Jurkat, Clone E6-1 (cell line): Measurements from ENCODE around the gene MSRB3.
"Not testable (repeated sequence)": the region's sequence is repeated elsewhere in the genome, so short reads cannot be mapped to it uniquely, and the experiment has no call there.

Experiments
- DNase-seq: peaks from one replicate; pipeline ENCODE4 v3.0.0-alpha.2; 2011; ENCODE audit warnings: low read depth, low spot score
- H3K4me3 ChIP-seq: 2 replicates; pipeline ENCODE4 v1.5.1; 2011; ENCODE audit warnings: mild to moderate bottlenecking, low read length, control low read depth, moderate library complexity

MSRB3 gene

DNA sequence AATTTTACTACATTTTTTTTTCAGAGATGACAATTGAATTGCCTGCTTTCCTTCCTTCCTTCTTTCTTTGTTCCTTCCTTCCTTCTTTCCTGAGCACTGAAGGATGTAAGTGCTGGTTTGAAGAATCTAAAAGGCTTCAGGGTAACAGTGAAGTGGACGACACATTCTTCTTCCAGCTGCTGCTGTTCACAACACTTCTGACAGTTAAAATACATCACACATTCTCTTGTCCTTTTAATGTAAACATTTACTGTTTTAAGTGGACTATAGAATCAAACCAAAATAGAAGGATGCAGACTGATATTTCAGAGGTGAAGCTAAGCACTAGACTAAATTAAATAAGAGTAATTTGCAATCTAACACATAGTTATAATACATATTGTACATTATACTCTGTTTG lies 151.5 kb downstream of the MSRB3 start:
- no peak for DNase-seq
- no peak overlapping the region for H3K4me3 ChIP-seq

DNA sequence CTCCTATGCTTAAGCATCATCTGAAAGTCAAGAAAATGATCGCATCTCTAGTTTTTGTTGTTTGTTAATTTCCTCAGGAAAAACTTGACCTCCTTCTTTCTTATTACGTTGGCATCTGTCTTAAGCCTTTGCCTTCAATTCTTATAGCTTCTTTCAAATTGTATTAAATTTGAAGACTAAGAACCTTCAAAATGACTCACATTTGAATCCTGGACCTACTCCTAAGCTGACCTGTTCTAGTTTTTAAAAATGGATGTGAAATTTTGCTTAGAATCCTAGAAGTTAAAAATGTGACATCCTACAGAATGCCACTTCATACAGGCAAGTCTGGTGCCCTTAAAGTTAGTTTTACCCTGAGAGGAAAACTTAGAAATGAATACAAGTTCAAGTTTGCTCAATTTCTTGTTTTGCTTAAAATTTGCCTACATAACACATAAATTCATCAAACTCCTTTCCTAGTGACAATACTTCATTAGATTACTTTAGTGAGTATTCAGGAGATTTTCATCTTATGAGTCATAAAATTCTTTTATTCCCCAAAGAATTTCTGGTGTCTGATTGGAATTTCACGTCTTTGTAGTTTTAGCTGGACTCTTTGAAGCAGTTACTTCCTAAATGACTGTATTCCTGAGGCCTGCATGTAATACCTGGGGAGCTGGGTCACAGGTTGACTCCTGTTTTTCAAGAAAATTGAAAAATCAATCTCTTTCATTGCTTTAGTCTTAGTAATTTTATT lies 152.3 kb downstream of the MSRB3 start:
- H3K4me3 ChIP-seq: no peak overlapping the region

DNA sequence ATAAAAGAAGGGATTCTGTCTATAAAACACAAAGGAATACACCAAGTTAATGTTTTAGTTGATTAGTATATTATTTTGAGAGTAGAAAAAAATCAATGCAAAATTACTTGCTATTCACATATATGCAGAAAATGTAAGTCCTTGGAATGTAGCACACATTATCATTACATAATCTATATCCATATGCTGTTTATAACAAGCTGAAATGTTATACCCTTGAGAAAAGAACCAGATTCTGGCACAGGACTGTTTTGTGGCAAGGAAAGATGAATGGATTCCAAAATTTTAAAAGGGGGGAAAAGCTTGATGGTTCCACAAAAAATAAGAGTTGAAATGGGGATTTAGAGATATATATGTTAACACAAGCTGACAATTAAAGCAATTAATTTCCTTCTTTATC lies 153.6 kb downstream of the MSRB3 start:
- no peak for DNase-seq
- no peak overlapping the region for H3K4me3 ChIP-seq

More for the DNA sequence above, 152.3 kb downstream of the MSRB3 start:
- DNase-seq: no peak

DNA sequence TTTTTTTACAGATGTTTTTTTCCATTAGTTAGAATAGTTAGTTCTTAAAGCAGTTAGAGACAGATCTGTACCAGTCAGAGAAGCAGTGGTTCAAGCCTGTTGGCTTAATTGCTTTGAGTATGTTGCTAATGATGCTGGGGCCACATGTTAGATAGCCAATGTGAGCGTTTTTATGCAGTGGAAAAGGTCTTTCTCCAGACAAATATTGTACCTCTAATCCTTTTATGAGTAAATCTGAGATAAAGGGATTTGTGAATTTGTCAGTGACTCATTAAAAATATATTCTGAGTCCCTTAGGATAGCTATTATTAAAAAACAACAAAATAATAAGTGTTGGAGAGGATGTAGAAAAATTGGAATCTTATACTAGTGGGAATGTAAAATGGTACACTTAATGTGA lies 154.2 kb downstream of the MSRB3 start:
- no peak overlapping the region for H3K4me3 ChIP-seq
- no peak for DNase-seq

DNA sequence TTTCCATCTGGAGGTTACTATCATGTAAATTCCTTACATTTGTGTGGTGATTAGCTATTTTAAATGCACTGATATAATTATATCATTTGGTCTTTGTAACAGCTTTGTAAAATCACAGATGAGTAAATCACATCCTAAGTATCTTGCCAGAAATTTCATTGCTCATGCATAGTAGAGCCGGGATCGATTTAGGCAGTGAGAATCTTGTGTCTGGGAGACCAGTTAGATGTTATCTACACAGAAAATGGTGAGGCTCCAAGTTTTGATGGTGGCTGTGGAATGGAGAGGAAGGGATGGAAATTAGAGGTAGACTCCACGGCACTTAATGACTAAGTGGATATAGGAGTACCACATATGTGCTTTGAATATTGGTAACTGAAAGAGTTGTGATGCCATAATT lies 156.3 kb downstream of the MSRB3 start:
- H3K4me3 ChIP-seq: no peak overlapping the region
- no peak for DNase-seq

DNA sequence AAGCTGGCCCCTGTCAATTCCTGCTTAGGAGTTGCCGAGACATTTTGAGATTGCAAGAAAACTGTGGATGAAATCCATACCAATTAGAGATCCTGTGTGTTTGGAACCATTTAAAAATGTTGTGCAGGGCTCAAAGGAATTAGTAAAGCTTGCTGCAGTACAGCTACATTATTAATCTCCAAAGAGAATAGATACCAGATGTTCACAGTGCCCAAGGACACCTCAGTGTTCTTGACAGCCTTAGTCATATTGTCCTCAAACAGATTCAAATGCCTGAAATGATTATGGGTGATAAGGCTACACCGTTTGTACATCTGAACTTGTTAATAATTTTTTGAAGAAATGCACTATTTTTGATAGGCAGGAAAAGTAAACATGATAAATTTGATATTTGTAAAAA lies 164.6 kb downstream of the MSRB3 start:
- DNase-seq: no peak
- H3K4me3 ChIP-seq: no peak overlapping the region

DNA sequence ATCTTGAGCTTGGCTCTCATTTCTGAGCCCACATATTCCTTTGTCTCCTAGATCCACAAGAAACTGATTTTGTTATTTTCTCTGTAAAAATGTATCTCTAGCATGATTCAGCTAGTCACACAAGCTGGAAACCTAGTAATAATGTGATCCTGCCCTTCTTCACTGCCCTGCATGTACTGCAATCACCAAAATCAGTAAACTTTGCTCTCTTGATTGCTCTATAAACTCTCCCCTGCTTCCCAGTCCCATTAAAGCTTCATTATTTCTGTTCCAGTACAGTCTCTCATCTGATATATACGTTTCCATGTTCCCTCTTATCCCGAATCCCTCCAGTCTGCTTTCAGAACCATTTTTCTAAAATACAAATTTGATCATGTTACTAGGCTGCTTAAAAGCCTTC lies 166.5 kb downstream of the MSRB3 start:
- no peak overlapping the region for H3K4me3 ChIP-seq
- DNase-seq: no peak

DNA sequence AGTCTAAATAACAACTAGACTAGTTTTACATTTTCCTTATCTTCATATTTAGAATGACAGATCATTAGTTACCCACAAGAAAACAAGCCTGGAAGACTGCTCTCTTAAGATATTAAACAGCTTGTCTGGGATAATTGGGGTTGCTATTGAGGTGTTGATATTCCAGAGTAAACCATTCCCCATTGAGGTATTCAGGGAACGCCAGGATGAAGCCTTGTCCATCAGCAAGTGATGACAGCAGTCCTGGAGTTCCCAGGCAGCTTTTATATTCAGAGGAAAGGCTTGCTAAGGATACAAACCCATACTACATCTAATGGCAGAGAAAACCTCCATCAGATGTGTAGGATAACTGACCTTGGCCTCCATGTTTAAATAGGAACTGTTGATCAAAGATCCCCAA lies 168.4 kb downstream of the MSRB3 start:
- H3K4me3 ChIP-seq: no peak overlapping the region
- no peak for DNase-seq

DNA sequence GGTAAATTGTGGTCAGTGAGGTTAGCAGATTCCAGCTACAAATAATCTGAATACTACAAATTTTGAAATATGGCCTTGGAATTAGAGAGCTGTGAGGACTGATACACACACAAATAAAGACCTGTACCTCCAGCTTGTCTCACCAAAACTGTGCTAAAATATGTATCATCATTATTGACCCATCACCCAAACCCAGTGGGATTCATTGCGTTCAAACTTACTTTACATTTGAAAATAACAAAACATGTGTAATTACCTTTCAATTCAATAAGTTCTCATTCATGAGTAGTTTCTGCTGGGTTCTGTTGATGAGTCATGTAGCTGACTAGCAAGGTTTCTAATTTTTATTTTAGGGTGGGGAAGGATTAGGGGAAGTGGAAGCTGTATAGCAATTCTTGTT lies 170.9 kb downstream of the MSRB3 start:
- DNase-seq: no peak
- H3K4me3 ChIP-seq: no peak overlapping the region

DNA sequence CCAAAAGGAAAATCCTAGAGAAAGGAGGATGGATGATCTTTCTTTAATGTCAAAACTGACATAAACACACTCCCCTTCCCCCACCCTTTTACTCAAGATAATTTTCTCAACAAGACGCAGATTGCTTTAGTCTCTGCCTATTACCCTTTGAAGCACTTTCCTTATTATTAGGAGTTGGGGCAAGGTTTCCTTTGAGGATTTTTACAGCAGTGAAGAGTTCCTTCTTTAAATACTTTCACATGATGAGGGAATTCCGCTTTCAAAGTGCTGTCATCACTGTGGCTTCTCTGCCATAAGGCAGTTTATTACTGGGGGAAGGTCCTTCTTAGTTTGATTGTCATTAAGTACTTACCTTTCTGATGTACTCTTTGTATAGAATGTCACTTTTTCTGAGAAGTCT lies 172.1 kb downstream of the MSRB3 start:
- no peak overlapping the region for H3K4me3 ChIP-seq
- DNase-seq: no peak

DNA sequence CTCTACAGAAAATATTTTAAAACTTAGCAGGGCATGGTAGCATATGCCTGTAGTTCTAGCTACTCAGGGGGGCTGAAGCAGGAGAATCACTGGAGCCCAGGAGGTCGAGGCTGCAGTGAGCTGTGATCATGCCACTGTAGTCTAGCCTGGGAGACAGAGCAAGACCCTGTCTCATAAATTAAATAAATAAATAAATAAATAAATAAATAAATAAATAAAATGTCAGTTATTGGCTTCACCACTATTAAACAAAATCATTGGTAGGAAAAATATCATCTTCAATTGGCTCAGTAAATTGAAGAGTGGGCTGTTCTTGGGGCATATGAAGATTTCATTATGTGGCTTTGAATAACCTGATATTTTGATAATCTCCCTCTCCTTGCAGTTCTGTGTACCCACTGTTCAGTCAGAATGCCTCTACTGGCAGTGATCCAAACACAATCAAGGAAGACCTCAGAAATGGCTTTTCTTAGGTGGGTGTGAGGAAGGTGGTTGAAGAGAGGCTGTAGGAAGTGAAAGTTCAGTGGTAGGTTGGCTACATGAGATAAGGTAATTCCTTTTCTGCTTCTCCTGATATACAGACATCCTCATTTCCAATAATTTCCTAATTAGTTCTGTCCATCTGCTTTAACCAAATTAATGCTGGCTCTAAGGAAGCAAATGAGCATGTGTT lies 175.8 kb downstream of the MSRB3 start:
- H3K4me3 ChIP-seq: no peak overlapping the region
- DNase-seq: no peak

DNA sequence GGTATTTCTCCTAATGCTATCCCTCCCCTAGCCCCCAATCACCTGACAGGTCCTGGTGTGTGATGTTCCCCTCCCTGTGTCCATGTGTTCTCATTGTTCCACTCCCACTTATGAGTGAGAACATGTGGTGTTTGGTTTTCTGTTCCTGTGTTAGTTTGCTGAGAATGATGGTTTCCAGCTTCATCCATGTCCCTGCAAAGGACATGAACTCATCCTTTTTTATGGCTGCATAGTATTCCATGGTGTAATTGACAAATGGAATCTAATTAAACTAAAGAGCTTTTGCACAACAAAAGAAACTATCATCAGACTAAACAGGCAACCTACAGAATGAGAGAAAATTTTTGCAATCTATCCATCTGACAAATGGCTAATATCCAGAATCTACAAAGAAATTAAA lies 178.9 kb downstream of the MSRB3 start:
- H3K4me3 ChIP-seq, DNase-seq: not testable (repeated sequence)

DNA sequence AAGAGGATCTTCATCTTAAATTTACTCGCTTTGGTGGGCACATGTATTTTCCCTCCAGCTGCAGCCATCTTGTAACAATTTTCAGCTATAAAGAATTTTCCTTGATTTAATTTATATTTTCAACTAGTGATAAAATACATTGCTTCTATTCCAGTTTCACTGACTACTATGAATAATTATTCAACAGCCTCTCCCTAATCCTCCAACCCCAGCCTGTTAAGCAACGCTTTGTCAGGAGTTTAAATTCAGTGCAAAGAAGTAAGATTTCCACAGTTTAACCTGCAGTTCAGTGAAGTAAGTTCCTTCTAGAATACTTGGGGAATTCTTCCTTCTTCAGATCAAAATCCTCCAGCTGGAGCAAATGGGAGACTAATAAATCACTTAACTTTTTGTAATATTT lies 180.2 kb downstream of the MSRB3 start:
- DNase-seq: no peak
- H3K4me3 ChIP-seq: no peak overlapping the region

DNA sequence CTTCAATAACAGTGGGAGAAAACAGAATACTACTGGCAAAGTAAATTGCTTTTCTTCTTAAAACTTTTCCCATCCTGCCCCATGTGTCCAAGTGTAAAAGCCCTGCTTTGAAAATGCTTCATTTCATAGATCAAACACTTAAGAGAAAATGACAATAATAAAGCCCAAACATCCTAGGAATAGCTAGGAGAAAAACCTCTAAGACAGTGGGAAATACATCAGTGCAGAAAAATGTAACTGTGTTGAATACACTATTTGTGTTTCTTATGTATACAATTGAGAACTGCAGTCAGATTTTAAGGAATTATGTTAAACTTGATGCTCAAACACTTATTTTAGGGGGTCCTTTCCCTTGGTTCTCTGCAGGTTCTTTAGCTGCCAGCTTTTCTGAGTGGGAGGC lies 181.1 kb downstream of the MSRB3 start:
- DNase-seq: no peak
- no peak overlapping the region for H3K4me3 ChIP-seq

DNA sequence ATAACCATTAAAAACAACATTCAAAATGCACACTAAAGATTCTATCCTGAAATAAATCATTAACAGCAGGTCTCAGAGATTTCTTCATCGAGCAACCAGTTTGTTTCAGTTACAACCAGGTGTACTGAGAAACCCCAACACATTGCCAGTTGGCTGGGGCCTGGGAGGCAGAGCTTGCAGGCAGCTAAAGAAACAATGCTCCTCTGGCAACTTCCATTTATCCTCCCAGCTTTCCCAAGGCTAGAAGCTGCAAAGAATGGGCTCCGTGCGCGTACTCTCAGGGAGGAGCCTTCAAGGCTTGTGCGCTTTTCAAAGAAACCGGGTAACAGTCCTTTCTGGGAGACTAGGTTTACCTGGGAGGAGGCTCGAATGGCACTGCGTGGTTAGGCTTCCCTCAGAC lies 181.6 kb downstream of the MSRB3 start:
- no peak overlapping the region for H3K4me3 ChIP-seq
- no peak for DNase-seq

DNA sequence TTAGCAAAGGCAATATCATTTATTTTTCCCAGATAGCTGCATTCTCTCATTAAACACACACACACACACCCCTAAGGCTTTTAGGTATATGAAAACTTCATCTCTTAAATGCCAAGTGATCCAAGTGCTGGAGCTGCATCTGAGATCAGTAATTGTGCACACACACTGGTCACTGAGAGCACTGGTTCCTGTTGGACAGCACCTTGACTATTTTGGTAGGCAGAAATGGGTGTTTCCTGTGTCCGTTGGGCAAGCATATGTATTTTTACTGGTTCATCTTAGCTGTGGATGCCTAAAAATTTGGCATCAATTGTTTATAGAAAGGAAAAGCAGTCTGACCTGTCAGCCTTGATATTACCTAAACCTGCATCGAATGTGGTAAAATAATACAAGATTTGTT lies 182.5 kb downstream of the MSRB3 start:
- no peak for DNase-seq

DNA sequence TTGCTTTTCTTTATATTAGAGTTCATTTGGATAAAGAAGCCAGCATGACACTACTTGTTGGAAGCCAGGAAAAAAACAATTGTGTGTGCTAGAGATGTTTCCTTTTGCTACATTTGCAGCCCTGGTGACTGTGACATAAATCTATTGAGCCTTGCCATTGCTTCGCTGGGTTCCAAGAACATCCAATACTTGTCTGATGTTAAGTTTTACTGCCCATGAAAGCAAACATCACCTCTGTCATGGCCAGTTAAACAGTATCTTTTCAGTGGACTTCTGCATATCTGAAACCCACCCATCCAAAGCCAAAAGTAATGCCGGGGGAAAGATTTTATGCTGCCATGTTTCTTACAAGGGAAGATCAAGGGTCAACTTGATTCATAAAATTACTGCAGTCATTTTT lies 184.0 kb downstream of the MSRB3 start:
- no peak overlapping the region for H3K4me3 ChIP-seq
- DNase-seq: no peak

More for the DNA sequence above, 182.5 kb downstream of the MSRB3 start:
- no peak overlapping the region for H3K4me3 ChIP-seq

DNA sequence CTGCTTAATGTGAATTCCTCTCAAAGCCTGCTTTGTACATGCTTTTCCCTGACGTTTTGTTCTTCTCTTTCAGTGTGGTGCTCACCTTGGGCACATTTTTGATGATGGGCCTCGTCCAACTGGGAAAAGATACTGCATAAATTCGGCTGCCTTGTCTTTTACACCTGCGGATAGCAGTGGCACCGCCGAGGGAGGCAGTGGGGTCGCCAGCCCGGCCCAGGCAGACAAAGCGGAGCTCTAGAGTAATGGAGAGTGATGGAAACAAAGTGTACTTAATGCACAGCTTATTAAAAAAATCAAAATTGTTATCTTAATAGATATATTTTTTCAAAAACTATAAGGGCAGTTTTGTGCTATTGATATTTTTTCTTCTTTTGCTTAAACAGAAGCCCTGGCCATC lies 184.6 kb downstream of the MSRB3 start:
- no peak for DNase-seq
- H3K4me3 ChIP-seq: no peak overlapping the region

DNA sequence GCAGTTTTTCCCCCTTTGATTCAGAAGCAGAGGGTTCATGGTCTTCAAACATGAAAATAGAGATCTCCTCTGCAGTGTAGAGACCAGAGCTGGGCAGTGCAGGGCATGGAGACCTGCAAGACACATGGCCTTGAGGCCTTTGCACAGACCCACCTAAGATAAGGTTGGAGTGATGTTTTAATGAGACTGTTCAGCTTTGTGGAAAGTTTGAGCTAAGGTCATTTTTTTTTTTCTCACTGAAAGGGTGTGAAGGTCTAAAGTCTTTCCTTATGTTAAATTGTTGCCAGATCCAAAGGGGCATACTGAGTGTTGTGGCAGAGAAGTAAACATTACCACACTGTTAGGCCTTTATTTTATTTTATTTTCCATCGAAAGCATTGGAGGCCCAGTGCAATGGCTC lies 185.1 kb downstream of the MSRB3 start:
- no peak overlapping the region for H3K4me3 ChIP-seq
- no peak for DNase-seq

DNA sequence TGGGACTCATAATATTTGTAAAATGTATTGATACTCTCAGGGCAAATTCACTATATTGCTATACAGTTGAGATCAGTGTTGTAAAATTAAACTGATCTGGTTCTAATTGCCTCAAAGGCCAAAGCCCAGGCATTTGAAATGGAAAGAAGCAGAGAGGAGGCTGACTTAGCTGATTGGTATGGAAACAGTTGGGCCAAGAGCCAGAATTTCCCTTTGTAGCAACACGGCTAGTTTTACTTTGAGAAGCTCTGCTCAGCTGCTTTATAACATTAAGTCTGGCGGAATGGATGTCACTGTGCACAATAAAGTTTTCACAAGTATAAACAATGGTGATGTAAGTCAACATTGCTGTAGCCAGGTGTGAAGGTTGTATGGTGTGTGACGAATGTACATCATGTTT lies 186.4 kb downstream of the MSRB3 start:
- no peak overlapping the region for H3K4me3 ChIP-seq
- no peak for DNase-seq
